A549 (cell line): ENCODE data around the gene ASAP2.

Source experiments
- BHLHE40 ChIP-seq: IDR thresholded peaks from 2 replicates; pipeline ENCODE4 v1.6.1; 2012; ENCODE audit warnings: low read depth, low read length, inconsistent platforms
- CHD4 ChIP-seq: fragments of 200-600 bp; sonication (generic); IDR thresholded peaks from 2 replicates; pipeline ENCODE4 v1.6.1; 2016; ENCODE audit warnings: antibody characterized with exemption, mild to moderate bottlenecking, borderline replicate concordance
- EP300 ChIP-seq, 2 experiments: fragments of >200 bp; sonication (Bioruptor Twin); formaldehyde crosslinking; IDR thresholded peaks; 2 replicates in 1 of 2; 3 replicates in 1 of 2; pipeline ENCODE4 v1.6.1; 2016 to 2017
- HDAC2 ChIP-seq: fragments of 200-600 bp; sonication (generic); IDR thresholded peaks from 2 replicates; pipeline ENCODE4 v1.6.1; 2016
- JUNB ChIP-seq: fragments of >200 bp; sonication (Bioruptor Twin); formaldehyde crosslinking; IDR thresholded peaks from 2 replicates; pipeline ENCODE4 v1.6.1; 2016
- NPAS2 ChIP-seq: fragments of 250-450 bp; sonication (Bioruptor Pico); IDR thresholded peaks from 2 replicates; pipeline ENCODE4 v1.8.0; 2022; ENCODE audit warnings: mild to moderate bottlenecking, moderate library complexity, borderline replicate concordance
- POLR2A ChIP-seq: IDR thresholded peaks from 2 replicates; pipeline ENCODE4 v1.6.1; 2012; ENCODE audit warnings: mild to moderate bottlenecking, low read length
- RCOR1 ChIP-seq: fragments of 150-350 bp; IDR thresholded peaks from 2 replicates; pipeline ENCODE4 v1.6.1; 2014; ENCODE audit warnings: antibody characterized with exemption, low read length, low read depth
- SMC3 ChIP-seq: fragments of >200 bp; sonication (Bioruptor Twin); formaldehyde crosslinking; IDR thresholded peaks from 3 replicates; pipeline ENCODE4 v1.6.1; 2018; ENCODE audit warnings: inconsistent platforms
- TF ChIP-seq, protein P1 (sequence below): fragments of >200 bp; sonication (Bioruptor Twin); formaldehyde crosslinking; IDR thresholded peaks from 3 replicates; pipeline ENCODE4 v1.5.1; 2016
- TF ChIP-seq, protein P2 (sequence below): fragments of 250-450 bp; sonication (Bioruptor Pico); IDR thresholded peaks from 2 replicates; pipeline ENCODE4 v1.5.0; 2021; ENCODE audit warnings: mild to moderate bottlenecking, moderate library complexity, borderline replicate concordance
- TF ChIP-seq, protein P3 (sequence below): fragments of 200-600 bp; sonication (generic); IDR thresholded peaks from 2 replicates; pipeline ENCODE4 v1.6.1; 2016; ENCODE audit warnings: antibody characterized with exemption, mild to moderate bottlenecking, moderate library complexity

DNA sequence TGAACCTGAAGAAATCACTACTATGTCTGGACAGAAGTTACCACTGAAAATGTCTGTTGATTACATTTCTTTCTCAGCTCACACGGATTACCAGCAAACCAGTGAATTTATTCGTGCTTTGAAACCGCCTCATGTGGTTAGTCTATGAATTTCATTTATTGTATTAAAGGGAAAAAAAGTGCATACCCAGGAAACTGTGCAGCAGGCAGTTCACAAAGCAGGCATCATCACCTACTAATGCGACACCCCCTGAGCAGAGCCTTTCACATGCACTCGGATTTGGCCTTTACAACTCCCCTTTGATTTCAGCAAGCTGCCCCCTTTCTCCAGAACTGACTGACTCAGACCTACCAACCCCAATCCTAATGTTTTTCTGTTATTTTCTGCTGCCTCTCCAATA, 236.9 kb downstream of the ASAP2 start:
- TF ChIP-seq, protein P1, sequence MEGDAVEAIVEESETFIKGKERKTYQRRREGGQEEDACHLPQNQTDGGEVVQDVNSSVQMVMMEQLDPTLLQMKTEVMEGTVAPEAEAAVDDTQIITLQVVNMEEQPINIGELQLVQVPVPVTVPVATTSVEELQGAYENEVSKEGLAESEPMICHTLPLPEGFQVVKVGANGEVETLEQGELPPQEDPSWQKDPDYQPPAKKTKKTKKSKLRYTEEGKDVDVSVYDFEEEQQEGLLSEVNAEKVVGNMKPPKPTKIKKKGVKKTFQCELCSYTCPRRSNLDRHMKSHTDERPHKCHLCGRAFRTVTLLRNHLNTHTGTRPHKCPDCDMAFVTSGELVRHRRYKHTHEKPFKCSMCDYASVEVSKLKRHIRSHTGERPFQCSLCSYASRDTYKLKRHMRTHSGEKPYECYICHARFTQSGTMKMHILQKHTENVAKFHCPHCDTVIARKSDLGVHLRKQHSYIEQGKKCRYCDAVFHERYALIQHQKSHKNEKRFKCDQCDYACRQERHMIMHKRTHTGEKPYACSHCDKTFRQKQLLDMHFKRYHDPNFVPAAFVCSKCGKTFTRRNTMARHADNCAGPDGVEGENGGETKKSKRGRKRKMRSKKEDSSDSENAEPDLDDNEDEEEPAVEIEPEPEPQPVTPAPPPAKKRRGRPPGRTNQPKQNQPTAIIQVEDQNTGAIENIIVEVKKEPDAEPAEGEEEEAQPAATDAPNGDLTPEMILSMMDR, result no peak
- no peak for TF ChIP-seq CHD4
- no peak for TF ChIP-seq RCOR1
- TF ChIP-seq, protein P2, sequence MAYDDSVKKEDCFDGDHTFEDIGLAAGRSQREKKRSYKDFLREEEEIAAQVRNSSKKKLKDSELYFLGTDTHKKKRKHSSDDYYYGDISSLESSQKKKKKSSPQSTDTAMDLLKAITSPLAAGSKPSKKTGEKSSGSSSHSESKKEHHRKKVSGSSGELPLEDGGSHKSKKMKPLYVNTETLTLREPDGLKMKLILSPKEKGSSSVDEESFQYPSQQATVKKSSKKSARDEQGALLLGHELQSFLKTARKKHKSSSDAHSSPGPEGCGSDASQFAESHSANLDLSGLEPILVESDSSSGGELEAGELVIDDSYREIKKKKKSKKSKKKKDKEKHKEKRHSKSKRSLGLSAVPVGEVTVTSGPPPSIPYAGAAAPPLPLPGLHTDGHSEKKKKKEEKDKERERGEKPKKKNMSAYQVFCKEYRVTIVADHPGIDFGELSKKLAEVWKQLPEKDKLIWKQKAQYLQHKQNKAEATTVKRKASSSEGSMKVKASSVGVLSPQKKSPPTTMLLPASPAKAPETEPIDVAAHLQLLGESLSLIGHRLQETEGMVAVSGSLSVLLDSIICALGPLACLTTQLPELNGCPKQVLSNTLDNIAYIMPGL (CRISPR knock-in tag), result no peak
- no peak for TF ChIP-seq NPAS2
- TF ChIP-seq SMC3, result no peak
- TF ChIP-seq POLR2A, result no peak
- no peak for TF ChIP-seq JUNB
- TF ChIP-seq EP300 (IDR thresholded peaks at IDR 0.05), result no peak
- TF ChIP-seq, protein P3, sequence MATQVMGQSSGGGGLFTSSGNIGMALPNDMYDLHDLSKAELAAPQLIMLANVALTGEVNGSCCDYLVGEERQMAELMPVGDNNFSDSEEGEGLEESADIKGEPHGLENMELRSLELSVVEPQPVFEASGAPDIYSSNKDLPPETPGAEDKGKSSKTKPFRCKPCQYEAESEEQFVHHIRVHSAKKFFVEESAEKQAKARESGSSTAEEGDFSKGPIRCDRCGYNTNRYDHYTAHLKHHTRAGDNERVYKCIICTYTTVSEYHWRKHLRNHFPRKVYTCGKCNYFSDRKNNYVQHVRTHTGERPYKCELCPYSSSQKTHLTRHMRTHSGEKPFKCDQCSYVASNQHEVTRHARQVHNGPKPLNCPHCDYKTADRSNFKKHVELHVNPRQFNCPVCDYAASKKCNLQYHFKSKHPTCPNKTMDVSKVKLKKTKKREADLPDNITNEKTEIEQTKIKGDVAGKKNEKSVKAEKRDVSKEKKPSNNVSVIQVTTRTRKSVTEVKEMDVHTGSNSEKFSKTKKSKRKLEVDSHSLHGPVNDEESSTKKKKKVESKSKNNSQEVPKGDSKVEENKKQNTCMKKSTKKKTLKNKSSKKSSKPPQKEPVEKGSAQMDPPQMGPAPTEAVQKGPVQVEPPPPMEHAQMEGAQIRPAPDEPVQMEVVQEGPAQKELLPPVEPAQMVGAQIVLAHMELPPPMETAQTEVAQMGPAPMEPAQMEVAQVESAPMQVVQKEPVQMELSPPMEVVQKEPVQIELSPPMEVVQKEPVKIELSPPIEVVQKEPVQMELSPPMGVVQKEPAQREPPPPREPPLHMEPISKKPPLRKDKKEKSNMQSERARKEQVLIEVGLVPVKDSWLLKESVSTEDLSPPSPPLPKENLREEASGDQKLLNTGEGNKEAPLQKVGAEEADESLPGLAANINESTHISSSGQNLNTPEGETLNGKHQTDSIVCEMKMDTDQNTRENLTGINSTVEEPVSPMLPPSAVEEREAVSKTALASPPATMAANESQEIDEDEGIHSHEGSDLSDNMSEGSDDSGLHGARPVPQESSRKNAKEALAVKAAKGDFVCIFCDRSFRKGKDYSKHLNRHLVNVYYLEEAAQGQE, result no peak
- no peak for TF ChIP-seq BHLHE40
- no peak for TF ChIP-seq HDAC2
